RWPE2 (cell line): ENCODE results near the gene CAVIN2.

ENCODE experiments used
- ATAC-seq: fragments of 200-7000 bp; cut with Tn5 transposase; 3 replicates; pipeline ENCODE4 v1.9.1; 2021; ENCODE audit warnings: low read depth
- DNase-seq: peaks from one replicate; pipeline ENCODE4 v3.0.0-alpha.2; 2020; ENCODE audit warnings: low spot score
- H3K27ac ChIP-seq: fragments of 450-650 bp; 2 replicates; pipeline ENCODE4 v1.5.1; 2017; ENCODE audit warnings: mild to moderate bottlenecking; ENCODE audit not compliant: poor library complexity, severe bottlenecking
- H3K27me3 ChIP-seq: fragments of 250-450 bp; sonication (Bioruptor Pico); 2 replicates; pipeline ENCODE4 v1.5.1; 2021; ENCODE audit warnings: mild to moderate bottlenecking, moderate library complexity; ENCODE audit not compliant: insufficient read depth, poor library complexity, severe bottlenecking
- H3K36me3 ChIP-seq: fragments of 250-450 bp; sonication (Bioruptor Pico); 2 replicates; pipeline ENCODE4 v1.5.1; 2020; ENCODE audit warnings: low read depth, mild to moderate bottlenecking, moderate library complexity
- H3K4me1 ChIP-seq: fragments of 250-450 bp; sonication (Bioruptor Pico); 2 replicates; pipeline ENCODE4 v1.5.1; 2021; ENCODE audit warnings: mild to moderate bottlenecking, moderate library complexity; ENCODE audit not compliant: insufficient read depth, poor library complexity, severe bottlenecking
- H3K4me3 ChIP-seq: fragments of 250-450 bp; sonication (Bioruptor Pico); 2 replicates; pipeline ENCODE4 v1.5.1; 2021; ENCODE audit warnings: mild to moderate bottlenecking, moderate library complexity; ENCODE audit not compliant: severe bottlenecking
- H3K9me3 ChIP-seq: fragments of 250-450 bp; sonication (Bioruptor Pico); 2 replicates; pipeline ENCODE4 v1.5.1; 2021; ENCODE audit warnings: mild to moderate bottlenecking, moderate library complexity; ENCODE audit not compliant: severe bottlenecking
- CTCF ChIP-seq: fragments of 450-650 bp; IDR thresholded peaks from one replicate; pipeline ENCODE4 v1.5.1; 2017; ENCODE audit warnings: mild to moderate bottlenecking, moderate library complexity; ENCODE audit not compliant: poor library complexity, severe bottlenecking

Gene CAVIN2

GRCh38 chr2:191857259-191857805, 10.4 kb upstream of the CAVIN2 start:
- Histone ChIP-seq H3K27ac (no peak overlapping the region), H3K9me3 (peaks cover 3% of the 10 kb centered on the region), H3K27me3 (no peaks in the 10 kb centered on the region), H3K36me3 (no peaks in the 10 kb centered on the region), H3K4me3 (no peak overlapping the region), H3K4me1 (peaks cover 14% of the 10 kb centered on the region)
- ATAC-seq (peak; percentile 67; the same call in 2 of the 3 replicates), DNase-seq (no peak)
- no peak for TF ChIP-seq CTCF

DNA sequence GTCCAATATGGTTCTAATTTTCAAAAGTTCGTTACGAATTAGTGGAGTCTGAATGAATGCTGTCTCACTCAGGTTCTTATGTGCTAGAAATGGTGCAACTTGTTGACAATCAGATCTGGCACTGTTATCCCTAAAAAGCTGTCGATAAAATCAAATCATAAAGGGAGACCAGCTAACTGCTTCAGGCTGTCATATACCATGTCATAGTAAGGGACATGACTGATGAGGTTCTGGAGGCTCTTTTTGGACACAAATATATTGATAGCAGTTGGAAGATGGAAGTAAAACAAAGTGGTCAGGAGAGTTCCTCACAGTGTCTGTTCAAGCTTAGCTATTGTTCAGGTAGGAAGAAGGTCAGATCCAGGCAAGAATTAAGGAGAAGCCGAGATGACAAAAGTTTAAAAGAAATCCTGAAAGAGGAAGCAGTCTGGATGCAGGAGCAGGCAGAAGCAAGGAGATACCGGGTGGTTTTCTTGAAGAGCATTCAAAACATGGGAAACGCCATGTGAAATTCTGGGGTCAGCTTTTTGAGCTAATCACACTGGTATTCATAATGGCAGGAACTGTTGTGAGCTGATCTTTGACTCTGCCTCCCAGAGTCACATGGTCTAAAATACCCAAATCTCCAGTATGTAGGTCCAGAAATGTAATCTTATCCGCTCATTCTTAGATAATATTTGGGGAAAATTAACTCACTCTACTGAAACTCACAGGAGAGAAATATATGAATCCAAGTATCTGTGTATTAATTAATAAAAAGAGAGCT, 9.4 kb upstream of the CAVIN2 start:
- H3K4me3 ChIP-seq = no peak overlapping the region
- TF ChIP-seq CTCF = no peak
- H3K36me3 ChIP-seq = no peaks in the 10 kb centered on the region
- no peak overlapping the region for H3K27ac ChIP-seq
- H3K27me3 ChIP-seq = no peaks in the 10 kb centered on the region
- peaks cover 3% of the 10 kb centered on the region for H3K9me3 ChIP-seq
- ATAC-seq = no peak
- DNase-seq = no peak
- H3K4me1 ChIP-seq = peaks cover 9% of the 10 kb centered on the region

- no peak for TF ChIP-seq CTCF
- no peak overlapping the region for H3K27ac ChIP-seq
- H3K4me3 ChIP-seq = no peak overlapping the region
- no peaks in the 10 kb centered on the region for H3K27me3 ChIP-seq
- no peaks in the 10 kb centered on the region for H3K36me3 ChIP-seq
- ATAC-seq (no peak), DNase-seq (no peak)
- peaks cover 9% of the 10 kb centered on the region for H3K4me1 ChIP-seq
- peaks cover 3% of the 10 kb centered on the region for H3K9me3 ChIP-seq
These were observed 8.5 kb upstream of the CAVIN2 start for GRCh38 chr2:191855382-191855781.

DNA sequence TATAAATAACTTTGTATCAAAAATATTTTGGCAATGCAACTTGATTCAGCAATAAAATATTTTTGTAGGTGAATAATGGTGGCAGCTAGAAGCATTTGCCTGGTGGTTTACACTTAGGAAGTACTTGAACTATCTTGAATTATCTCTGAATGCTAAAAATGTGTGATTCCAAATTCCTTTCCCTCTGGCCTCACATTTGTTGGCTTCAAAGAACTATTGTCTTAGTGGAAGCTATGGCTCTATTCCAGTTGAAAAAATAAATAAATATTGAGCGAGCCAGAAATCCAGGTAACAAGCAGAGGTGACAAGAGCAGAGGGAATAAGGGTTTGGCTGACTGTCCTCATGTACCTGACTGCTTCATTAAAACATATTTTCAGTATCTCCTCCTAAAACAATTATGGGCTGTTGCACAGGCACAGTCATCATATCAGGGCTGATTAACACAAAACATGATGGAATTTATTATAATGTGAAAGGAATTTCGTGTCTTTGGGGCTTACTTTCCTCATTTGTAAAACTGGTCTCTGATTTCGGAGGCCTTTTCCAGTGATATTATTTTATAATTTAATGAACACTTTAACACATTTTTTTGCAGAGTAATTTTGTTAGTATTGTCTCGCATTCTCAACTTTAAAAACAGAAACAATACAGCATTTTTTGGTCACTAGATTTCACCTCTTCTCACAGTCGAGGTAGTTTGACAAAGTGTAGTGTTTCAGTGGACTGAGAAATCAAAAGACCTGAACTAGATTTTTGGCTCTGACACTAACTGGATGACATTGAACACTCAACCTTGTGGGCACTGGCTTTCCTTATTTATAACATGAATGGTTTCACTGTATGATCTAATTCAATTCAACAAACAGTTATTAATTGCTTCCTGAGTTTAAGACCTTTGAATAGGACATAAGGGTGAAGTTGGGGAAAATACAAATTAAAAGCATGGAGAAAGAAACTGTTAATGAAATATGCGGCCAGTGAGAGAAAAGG, 7.8 kb upstream of the CAVIN2 start:
- Histone ChIP-seq H3K27ac (no peak overlapping the region), H3K4me3 (no peak overlapping the region)

More for the DNA sequence above, 7.8 kb upstream of the CAVIN2 start:
- TF ChIP-seq CTCF = no peak
- H3K9me3 ChIP-seq = no peaks in the 10 kb centered on the region
- no peaks in the 10 kb centered on the region for H3K36me3 ChIP-seq
- peaks cover 9% of the 10 kb centered on the region for H3K4me1 ChIP-seq
- DNase-seq (no peak), ATAC-seq (no peak)
- no peaks in the 10 kb centered on the region for H3K27me3 ChIP-seq
